ENCODE measurements around the gene KCNN3.

- TF ChIP-seq CTCF (IDR thresholded peaks at IDR 0.05 in 8 of 11, conservative IDR thresholded peaks at IDR 0.05 in 3 of 11) = no peak
- TF ChIP-seq POLR2A (IDR thresholded peaks at IDR 0.05) = no peak
- TF ChIP-seq POLR2AphosphoS5 (IDR thresholded peaks at IDR 0.05) = no peak
These were observed 157.1 kb downstream of the KCNN3 start for GRCh38 chr1:154713005-154713404.
